ENCODE data around the gene SHB. TPM values are rescaled to one million over a fixed set of nuclear protein-coding genes. Genes with fewer than 3 reads are reported as not detected.

The SHB gene
- total RNA-seq, 2 donors from 2014 or later: 25.2 to 29.3 TPM

- intact Hi-C loops (cut with DNase I): loop anchor here (10.0 kb wide), 1 partner anchor 61 kb away; no protein-coding TSS in a partner anchor
Observed at GRCh38 chr9:37923796-37924427, 145.1 kb downstream of the SHB start.

DNA sequence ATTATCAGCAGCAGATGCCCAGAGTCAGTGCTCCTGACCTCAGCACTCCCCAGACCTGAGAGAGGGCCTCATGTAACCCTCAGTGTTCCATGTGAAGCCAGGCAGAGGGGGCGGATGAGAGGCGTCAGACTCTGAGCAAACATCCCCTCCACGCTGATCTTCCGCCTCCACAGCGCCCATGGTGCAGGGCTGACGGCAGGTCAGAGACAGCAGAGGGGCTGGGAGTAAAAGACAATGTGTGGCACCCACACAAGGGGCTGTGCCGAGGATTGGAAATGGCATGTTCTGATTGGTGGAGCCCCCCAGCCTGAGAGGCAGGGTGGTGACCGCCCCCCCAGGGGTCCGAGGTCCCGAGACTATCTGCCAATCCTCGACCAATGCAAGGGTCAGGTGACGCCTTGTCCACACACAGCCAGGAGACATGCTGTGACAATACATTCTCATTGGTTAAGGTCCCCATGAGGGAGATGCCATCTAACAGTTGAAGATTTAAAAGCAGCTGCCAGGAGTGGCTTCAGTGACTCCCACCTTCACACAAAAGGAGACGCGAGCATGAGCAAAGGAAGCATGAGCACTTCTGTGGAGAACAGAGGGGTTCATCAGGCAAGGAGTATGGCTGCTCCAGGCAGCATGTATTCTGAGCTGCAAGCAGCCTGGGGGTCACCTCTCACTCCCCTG, 145.8 kb downstream of the SHB start:
- ATAC-seq (no peak), DNase-seq (peak in 1 of 4 donors; percentile 17)
- H3K9me3 ChIP-seq: no peaks in the 10 kb centered on the region
- intact Hi-C loops (cut with DNase I): loop anchor here (10.0 kb wide), 1 partner anchor 62 kb away; no protein-coding TSS in a partner anchor
- H3K27ac ChIP-seq: peak overlapping the region in 2 of 4 donors; percentile 46 to 62
- H3K27me3 ChIP-seq: no peaks in the 10 kb centered on the region
- H3K36me3 ChIP-seq (replicated peaks in 1 of 2; ENCODE audit: insufficient read depth in 1 of 2, low read depth in 2 of 2): peaks cover 0 to 2% of the 10 kb centered on the region in 2 donors
- H3K4me1 ChIP-seq: peaks cover 22% of the 10 kb centered on the region
- no peak for TF ChIP-seq POLR2A (IDR thresholded peaks at IDR 0.05)
- TF ChIP-seq, protein P1, sequence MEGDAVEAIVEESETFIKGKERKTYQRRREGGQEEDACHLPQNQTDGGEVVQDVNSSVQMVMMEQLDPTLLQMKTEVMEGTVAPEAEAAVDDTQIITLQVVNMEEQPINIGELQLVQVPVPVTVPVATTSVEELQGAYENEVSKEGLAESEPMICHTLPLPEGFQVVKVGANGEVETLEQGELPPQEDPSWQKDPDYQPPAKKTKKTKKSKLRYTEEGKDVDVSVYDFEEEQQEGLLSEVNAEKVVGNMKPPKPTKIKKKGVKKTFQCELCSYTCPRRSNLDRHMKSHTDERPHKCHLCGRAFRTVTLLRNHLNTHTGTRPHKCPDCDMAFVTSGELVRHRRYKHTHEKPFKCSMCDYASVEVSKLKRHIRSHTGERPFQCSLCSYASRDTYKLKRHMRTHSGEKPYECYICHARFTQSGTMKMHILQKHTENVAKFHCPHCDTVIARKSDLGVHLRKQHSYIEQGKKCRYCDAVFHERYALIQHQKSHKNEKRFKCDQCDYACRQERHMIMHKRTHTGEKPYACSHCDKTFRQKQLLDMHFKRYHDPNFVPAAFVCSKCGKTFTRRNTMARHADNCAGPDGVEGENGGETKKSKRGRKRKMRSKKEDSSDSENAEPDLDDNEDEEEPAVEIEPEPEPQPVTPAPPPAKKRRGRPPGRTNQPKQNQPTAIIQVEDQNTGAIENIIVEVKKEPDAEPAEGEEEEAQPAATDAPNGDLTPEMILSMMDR (IDR thresholded peaks at IDR 0.05): no peak
- no peak overlapping the region for H3K4me3 ChIP-seq
- 89% methylated on average over 14 of the region's 14 CpGs for WGBS, 2 donors

More at GRCh38 chr9:37923796-37924427, 145.1 kb downstream of the SHB start:
- DNase-seq: no peak
- ATAC-seq: no peak
- no peak for TF ChIP-seq POLR2A (IDR thresholded peaks at IDR 0.05)
- TF ChIP-seq, protein P1 (IDR thresholded peaks at IDR 0.05): no peak
- Histone ChIP-seq H3K36me3 (replicated peaks in 1 of 2; ENCODE audit: insufficient read depth in 1 of 2, low read depth in 2 of 2) (peaks cover 0 to 2% of the 10 kb centered on the region in 2 donors), H3K9me3 (no peaks in the 10 kb centered on the region), H3K4me3 (no peak overlapping the region), H3K4me1 (peaks cover 23% of the 10 kb centered on the region), H3K27ac (no peak overlapping the region), H3K27me3 (no peaks in the 10 kb centered on the region)
- 93 to 95% methylated on average over 10 to 25 of the region's 25 CpGs for WGBS, 2 donors

DNA sequence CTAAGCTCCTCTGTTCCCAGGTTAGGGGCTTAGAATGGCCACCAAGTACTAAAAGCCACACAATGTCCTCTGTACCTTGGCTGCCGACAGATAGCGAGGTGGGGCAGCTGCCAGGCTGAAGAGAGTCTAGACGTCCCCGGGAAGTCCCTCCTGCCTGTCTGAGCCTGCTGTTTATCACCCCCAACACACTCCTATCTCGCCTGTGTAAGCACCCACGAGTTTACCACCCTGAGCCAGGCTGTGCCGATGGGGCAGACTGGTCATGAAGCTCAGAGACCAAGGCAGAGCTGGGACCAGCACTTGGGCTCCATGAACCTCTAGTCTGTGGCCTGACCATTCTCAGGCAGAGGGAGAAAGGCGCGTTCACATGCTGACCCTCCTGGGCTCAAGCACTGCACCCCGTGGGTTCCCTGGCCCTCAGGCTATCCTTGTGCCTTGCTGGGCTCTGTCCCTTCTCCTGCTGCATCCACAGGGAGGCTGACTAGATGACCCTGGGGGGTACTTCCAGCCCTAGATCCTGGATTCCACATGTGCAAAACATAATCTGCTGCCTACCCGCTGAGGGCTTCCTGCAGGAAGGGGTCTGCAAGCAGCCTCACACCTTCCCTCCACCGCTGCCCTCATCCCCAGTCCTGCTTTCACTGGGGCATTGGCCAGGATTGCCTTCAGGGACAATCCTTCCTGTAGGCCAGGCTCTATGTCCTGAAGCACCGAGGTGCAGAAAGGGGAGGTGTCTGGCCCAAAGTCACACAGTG, 146.5 kb downstream of the SHB start:
- no peak for TF ChIP-seq POLR2A (IDR thresholded peaks at IDR 0.05)
- TF ChIP-seq, protein P1 (IDR thresholded peaks at IDR 0.05): no peak
- intact Hi-C loops (cut with DNase I): loop anchor here (10.0 kb wide), 1 partner anchor 62 kb away; no protein-coding TSS in a partner anchor
- DNase-seq (peak in 1 of 4 donors; percentile 9), ATAC-seq (peak; percentile 17)
- H3K4me1 ChIP-seq: peaks cover 21% of the 10 kb centered on the region
- no peak overlapping the region for H3K4me3 ChIP-seq
- no peaks in the 10 kb centered on the region for H3K9me3 ChIP-seq
- peak overlapping the region; percentile 22 to 62 (median 40) for H3K27ac ChIP-seq
- 52 to 59% methylated on average over 11 to 13 of the region's 13 CpGs for WGBS, 2 donors
- H3K27me3 ChIP-seq: no peaks in the 10 kb centered on the region
- peaks cover 0 to 2% of the 10 kb centered on the region in 2 donors for H3K36me3 ChIP-seq (replicated peaks in 1 of 2; ENCODE audit: insufficient read depth in 1 of 2, low read depth in 2 of 2)

DNA sequence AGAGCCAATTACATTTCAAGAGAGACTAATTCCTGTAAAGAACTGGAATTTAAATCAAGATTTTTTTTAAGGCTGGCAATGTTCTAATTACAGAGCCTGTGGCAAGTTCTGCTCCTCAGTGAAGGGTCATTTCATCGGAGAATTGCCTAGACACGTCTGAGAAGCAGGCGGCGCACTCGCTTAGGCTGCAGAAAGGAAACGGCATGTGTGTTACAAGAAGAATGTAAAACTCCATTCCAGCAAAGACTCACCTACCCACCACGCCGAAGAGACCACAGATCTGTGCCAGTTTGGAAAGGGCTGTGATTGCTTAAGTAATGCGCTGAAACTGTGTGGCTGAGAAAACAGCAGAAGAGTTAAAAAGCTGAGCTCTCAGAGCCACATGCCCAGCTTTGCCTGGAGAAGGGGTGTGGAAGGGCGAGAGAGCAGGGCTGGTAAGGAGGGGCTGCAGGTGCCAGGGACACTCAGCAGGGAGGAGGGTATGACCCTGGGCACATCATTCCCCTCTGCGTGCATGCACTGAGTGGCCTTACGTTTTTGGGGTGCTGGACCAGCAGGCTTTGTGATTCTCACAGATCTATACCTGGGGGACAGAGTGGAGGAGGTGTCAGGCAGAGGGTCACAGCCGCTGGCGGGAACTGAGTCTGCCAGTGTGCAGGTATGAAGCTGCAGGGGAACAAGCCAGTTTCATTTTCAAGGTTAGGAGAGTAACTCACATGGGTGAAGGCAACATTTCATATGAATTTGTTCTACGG, 147.3 kb downstream of the SHB start:
- Histone ChIP-seq H3K4me3 (no peak overlapping the region), H3K27me3 (no peaks in the 10 kb centered on the region), H3K4me1 (peaks cover 28% of the 10 kb centered on the region), H3K9me3 (no peaks in the 10 kb centered on the region), H3K27ac (peak overlapping the region; percentile 22 to 62 (median 40)), H3K36me3 (replicated peaks in 1 of 2; ENCODE audit: insufficient read depth in 1 of 2, low read depth in 2 of 2) (peaks cover 0 to 2% of the 10 kb centered on the region in 2 donors)
- DNase-seq: peak in 1 of 4 donors; percentile 13
- TF ChIP-seq POLR2A (IDR thresholded peaks at IDR 0.05): no peak
- TF ChIP-seq, protein P1 (IDR thresholded peaks at IDR 0.05): no peak
- ATAC-seq: peak; percentile 24
- WGBS, 2 donors: 77 to 80% methylated on average over 15 of the region's 15 CpGs
- intact Hi-C loops (cut with DNase I): loop anchor here (10.0 kb wide), 1 partner anchor 63 kb away; no protein-coding TSS in a partner anchor

Measured in body of pancreas (tissue), 4 donors.